HEK293 (cell line): ENCODE results near the gene SKAP1.
A peak's percentile ranks its signal among the peaks of the same experiment; 100 is the strongest.

Source experiments
- CTCF ChIA-PET: fragments of 350-600 bp; formaldehyde crosslinking; extraction: SDS; loops from one replicate; lab custom pipeline; 2021; ENCODE audit warnings: antibody characterized with exemption; lab: Yijun Ruan, JAX
- POLR2A ChIA-PET: fragments of 300-600 bp; formaldehyde crosslinking; extraction: SDS; loops from one replicate; lab custom pipeline; 2020; ENCODE audit warnings: antibody characterized with exemption, inconsistent platforms; lab: Yijun Ruan, JAX
- H3K27ac ChIP-seq: fragments of 200-500 bp; sonication (Bioruptor generic); 2 replicates; pipeline ENCODE4 v1.5.1; 2014; ENCODE audit warnings: low read depth, low read length, control low read depth, inconsistent platforms; ENCODE audit errors: extremely low read depth
- H3K36me3 ChIP-seq, 2 experiments: fragments of 200-500 bp in 1 of 2; sonication (Bioruptor generic) in 1 of 2; 1 replicate in 1 of 2; 2 replicates in 1 of 2; pipeline ENCODE4 v1.5.1; 2014 to 2017; ENCODE audit warnings: inconsistent platforms in 2 of 2, low read length in 2 of 2; ENCODE audit not compliant: control insufficient read depth in 2 of 2, insufficient read depth in 1 of 2
- H3K4me1 ChIP-seq: fragments of 200-500 bp; sonication (Bioruptor generic); 2 replicates; pipeline ENCODE4 v1.5.1; 2014; ENCODE audit warnings: mild to moderate bottlenecking, low read length, inconsistent platforms; ENCODE audit not compliant: control insufficient read depth, insufficient read depth
- H3K4me3 ChIP-seq: 2 replicates; pipeline ENCODE4 v1.5.1; 2011; ENCODE audit warnings: low read depth, mild to moderate bottlenecking, control low read depth, low read length, moderate library complexity
- H3K9me3 ChIP-seq: fragments of 200-500 bp; sonication (Bioruptor generic); 2 replicates; pipeline ENCODE4 v1.5.1; 2014; ENCODE audit warnings: low read depth, low read length, inconsistent platforms; ENCODE audit not compliant: control insufficient read depth, insufficient read depth
- AEBP2 ChIP-seq: fragments of 450-650 bp; formaldehyde crosslinking; IDR thresholded peaks from 2 replicates; pipeline ENCODE4 v1.5.1; 2016; ENCODE audit warnings: missing biosample characterization, missing genetic modification characterization, borderline replicate concordance
- FEZF1 ChIP-seq: fragments of 450-650 bp; formaldehyde crosslinking; IDR thresholded peaks from 2 replicates; pipeline ENCODE4 v1.5.1; 2016; ENCODE audit warnings: missing biosample characterization, missing genetic modification characterization
- OVOL3 ChIP-seq: fragments of 450-650 bp; formaldehyde crosslinking; IDR thresholded peaks from 2 replicates; pipeline ENCODE4 v1.5.1; 2016; ENCODE audit warnings: missing biosample characterization, missing genetic modification characterization
- PRDM1 ChIP-seq: fragments of 450-650 bp; formaldehyde crosslinking; IDR thresholded peaks from 2 replicates; pipeline ENCODE4; 2016; ENCODE audit warnings: missing biosample characterization, missing genetic modification characterization
- PRDM2 ChIP-seq: fragments of 450-650 bp; formaldehyde crosslinking; IDR thresholded peaks from 2 replicates; pipeline ENCODE4 v1.5.1; 2016; ENCODE audit warnings: missing biosample characterization, missing genetic modification characterization, borderline replicate concordance
- PRDM4 ChIP-seq: fragments of 450-650 bp; formaldehyde crosslinking; IDR thresholded peaks from 2 replicates; pipeline ENCODE4 v1.5.1; 2017; ENCODE audit warnings: missing biosample characterization, missing genetic modification characterization
- ZBTB8A ChIP-seq: fragments of 450-650 bp; formaldehyde crosslinking; IDR thresholded peaks from 2 replicates; pipeline ENCODE4 v1.5.1; 2016; ENCODE audit warnings: missing biosample characterization, missing genetic modification characterization
- ZEB2 ChIP-seq: fragments of 450-650 bp; formaldehyde crosslinking; IDR thresholded peaks from 2 replicates; pipeline ENCODE4 v1.5.1; 2016; ENCODE audit warnings: missing biosample characterization, missing genetic modification characterization
- ZNF121 ChIP-seq: fragments of 450-650 bp; formaldehyde crosslinking; IDR thresholded peaks from 2 replicates; pipeline ENCODE4 v1.5.1; 2016; ENCODE audit warnings: missing biosample characterization, missing genetic modification characterization
- ZNF18 ChIP-seq: fragments of 450-650 bp; formaldehyde crosslinking; IDR thresholded peaks from 2 replicates; pipeline ENCODE4 v1.5.1; 2016; ENCODE audit warnings: missing biosample characterization, missing genetic modification characterization
- ZNF274 ChIP-seq, 2 experiments: fragments of 200-500 bp in 1 of 2; fragments of 450-650 bp in 1 of 2; sonication (Bioruptor generic) in 1 of 2; formaldehyde crosslinking in 1 of 2; IDR thresholded peaks; 2 replicates each; pipeline versions ENCODE4 v1.5.1 to v1.6.1; 2014 to 2016; ENCODE audit warnings: borderline replicate concordance in 1 of 2, inconsistent platforms in 1 of 2, low read length in 1 of 2, missing biosample characterization in 1 of 2, missing genetic modification characterization in 1 of 2
- ZNF324 ChIP-seq: fragments of 450-650 bp; formaldehyde crosslinking; IDR thresholded peaks from 2 replicates; pipeline ENCODE4 v1.5.1; 2016; ENCODE audit warnings: missing biosample characterization, missing genetic modification characterization
- ZNF398 ChIP-seq: fragments of 450-650 bp; formaldehyde crosslinking; IDR thresholded peaks from 2 replicates; pipeline ENCODE4 v1.5.1; 2017; ENCODE audit warnings: missing biosample characterization, missing genetic modification characterization
- ZNF488 ChIP-seq: fragments of 450-650 bp; formaldehyde crosslinking; IDR thresholded peaks from 2 replicates; pipeline ENCODE4 v1.5.1; 2016; ENCODE audit warnings: missing biosample characterization, missing genetic modification characterization
- ZNF513 ChIP-seq: fragments of 450-650 bp; IDR thresholded peaks from 2 replicates; pipeline ENCODE4 v1.5.1; 2018; ENCODE audit warnings: missing biosample characterization, missing genetic modification characterization
- ZNF580 ChIP-seq: fragments of 450-650 bp; formaldehyde crosslinking; IDR thresholded peaks from 2 replicates; pipeline ENCODE4 v1.5.1; 2016; ENCODE audit warnings: missing biosample characterization, missing genetic modification characterization
- ZNF707 ChIP-seq: fragments of 450-650 bp; formaldehyde crosslinking; IDR thresholded peaks from 2 replicates; pipeline ENCODE4 v1.5.1; 2016; ENCODE audit warnings: missing biosample characterization, missing genetic modification characterization
- ZNF792 ChIP-seq: fragments of 450-650 bp; formaldehyde crosslinking; IDR thresholded peaks from 2 replicates; pipeline ENCODE4 v1.5.1; 2016; ENCODE audit warnings: missing biosample characterization, missing genetic modification characterization
- ZXDB ChIP-seq: fragments of 450-650 bp; formaldehyde crosslinking; IDR thresholded peaks from 2 replicates; pipeline ENCODE4 v1.5.1; 2016; ENCODE audit warnings: missing biosample characterization, missing genetic modification characterization

Gene SKAP1

GRCh38 chr17:48238933-48239602 is 190.9 kb downstream of the SKAP1 start:
- no peaks in the 10 kb centered on the region for H3K9me3 ChIP-seq
- peak overlapping the region; percentile 71 for H3K27ac ChIP-seq
- no peak overlapping the region for H3K4me3 ChIP-seq
- no peaks in the 10 kb centered on the region for H3K36me3 ChIP-seq
- peaks cover 51% of the 10 kb centered on the region for H3K4me1 ChIP-seq
- POLR2A ChIA-PET: no interaction called here
- CTCF ChIA-PET: interaction anchor here (0.6 to 17.5 kb wide), 11 partner anchors 10 to 391 kb away, joined by 3 to 269 read pairs (median 5); partner anchors contain the start of gene HOXB6
- TF ChIP-seq PRDM1 (tag by site-specific recombination) (0 out of 2 replicates have a peak, but pooled peaks have one; percentile 5), ZEB2 (tag by site-specific recombination) (peak; percentile 58), ZNF324 (tag by site-specific recombination) (no peak), ZXDB (tag by site-specific recombination) (peak; percentile 79), ZNF121 (peak; percentile 86; the same call in 1 of the 2 replicates), ZNF488 (tag by site-specific recombination) (peak; percentile 58; the same call in 1 of the 2 replicates), ZNF792 (tag by site-specific recombination) (no peak), ZBTB8A (0 out of 2 replicates have a peak, but pooled peaks have one; percentile 62), ZNF274 (IDR thresholded peaks at IDR 0.05; ENCODE audit: low read length) (no peak), ZNF274 (tag by site-specific recombination; IDR thresholded peaks at IDR 0.05; ENCODE audit: borderline replicate concordance) (no peak), FEZF1 (tag by site-specific recombination) (peak; percentile 86), OVOL3 (tag by site-specific recombination) (0 out of 2 replicates have a peak, but pooled peaks have one; percentile 71), ZNF18 (tag by site-specific recombination) (peak; percentile 54; the same call in 1 of the 2 replicates), AEBP2 (tag by site-specific recombination) (no peak), ZNF580 (tag by site-specific recombination) (peak; percentile 70), ZNF707 (no peak), PRDM2 (tag by site-specific recombination) (no peak), ZNF398 (tag by site-specific recombination) (no peak), PRDM4 (tag by site-specific recombination) (peak; percentile 76), ZNF513 (0 out of 2 replicates have a peak, but pooled peaks have one; percentile 11)
